Smooth muscle cell (in vitro differentiated cells): ENCODE results near the gene BUB3. TPM values are rescaled to one million over a fixed set of nuclear protein-coding genes. Genes with fewer than 3 reads are reported as not detected.

ENCODE experiments used
- DNase-seq: peaks from one replicate; lab custom pipeline; 2025; ENCODE audit not compliant: unreplicated experiment; lab: John Stamatoyannopoulos, UW
- H2AFZ ChIP-seq: fragments of 200-600 bp; sonication (generic); 2 replicates; pipeline ENCODE4 v1.6.0; 2016; ENCODE audit warnings: antibody characterized with exemption, low read depth, mild to moderate bottlenecking
- H3F3A ChIP-seq: fragments of 200-600 bp; sonication (generic); 2 replicates; pipeline ENCODE4 v1.6.0; 2017; ENCODE audit warnings: antibody characterized with exemption, low read depth
- H3K27ac ChIP-seq: fragments of 200-600 bp; sonication (generic); 2 replicates; pipeline ENCODE4 v1.5.1; 2016; ENCODE audit warnings: low read depth, mild to moderate bottlenecking
- H3K27me3 ChIP-seq: fragments of 200-600 bp; sonication (generic); 2 replicates; pipeline ENCODE4 v1.6.1; 2016; ENCODE audit warnings: low read depth, mild to moderate bottlenecking
- H3K36me3 ChIP-seq: fragments of 200-600 bp; sonication (generic); 2 replicates; pipeline ENCODE4 v1.5.1; 2016; ENCODE audit warnings: low read depth
- H3K4me1 ChIP-seq: fragments of 200-600 bp; sonication (generic); 2 replicates; pipeline ENCODE4 v1.5.1; 2016; ENCODE audit warnings: low read depth
- H3K4me2 ChIP-seq: fragments of 200-600 bp; sonication (generic); 2 replicates; pipeline ENCODE4 v1.6.0; 2016; ENCODE audit warnings: mild to moderate bottlenecking
- H3K4me3 ChIP-seq: fragments of 200-600 bp; sonication (generic); 2 replicates; pipeline ENCODE4 v1.5.1; 2016; ENCODE audit warnings: mild to moderate bottlenecking
- H3K79me2 ChIP-seq: fragments of 200-600 bp; sonication (generic); 2 replicates; pipeline ENCODE4 v1.6.0; 2016; ENCODE audit warnings: low read depth, mild to moderate bottlenecking
- H3K9ac ChIP-seq: fragments of 200-600 bp; sonication (generic); 2 replicates; pipeline ENCODE4 v1.6.0; 2016; ENCODE audit warnings: low read depth
- H3K9me3 ChIP-seq: fragments of 200-600 bp; sonication (generic); replicated peaks from 2 replicates; pipeline ENCODE4 v1.5.1; 2016; ENCODE audit warnings: low read depth
- H4K20me1 ChIP-seq: fragments of 200-600 bp; sonication (generic); 2 replicates; pipeline ENCODE4 v1.6.0; 2016; ENCODE audit warnings: low read depth
- WGBS: methylation state at CpG from one replicate; pipeline ENCODE4 v1.1.7; 2016; ENCODE audit warnings: low lambda C conversion rate; 5-methylcytosine and 5-hydroxymethylcytosine counted together
- polyA plus RNA-seq: library from polyadenylated mRNA; unstranded; fragments of >200 nt; fragmentation: Nextera tagmentation; extraction: Ambion mirVana; gene quantifications from 2 replicates; pipeline ENCODE4 v1.2.1, GENCODE V29; 2016
- total RNA-seq: library from RNA; depleted of rRNA; stranded (reverse); fragments of >200 nt; gene quantifications from 2 replicates; pipeline ENCODE4 v1.2.3, GENCODE V29; 2014
- TF ChIP-seq, protein P1 (sequence below): fragments of 200-600 bp; sonication (generic); IDR thresholded peaks from 2 replicates; pipeline ENCODE4 v1.5.1; 2017; ENCODE audit warnings: borderline replicate concordance, mild to moderate bottlenecking, antibody characterized with exemption; ENCODE audit not compliant: insufficient read depth, poor library complexity, severe bottlenecking

The BUB3 gene
- total and polyA plus RNA-seq, 2 experiments from 2014 or later = 75.3 to 78.4 TPM

DNA sequence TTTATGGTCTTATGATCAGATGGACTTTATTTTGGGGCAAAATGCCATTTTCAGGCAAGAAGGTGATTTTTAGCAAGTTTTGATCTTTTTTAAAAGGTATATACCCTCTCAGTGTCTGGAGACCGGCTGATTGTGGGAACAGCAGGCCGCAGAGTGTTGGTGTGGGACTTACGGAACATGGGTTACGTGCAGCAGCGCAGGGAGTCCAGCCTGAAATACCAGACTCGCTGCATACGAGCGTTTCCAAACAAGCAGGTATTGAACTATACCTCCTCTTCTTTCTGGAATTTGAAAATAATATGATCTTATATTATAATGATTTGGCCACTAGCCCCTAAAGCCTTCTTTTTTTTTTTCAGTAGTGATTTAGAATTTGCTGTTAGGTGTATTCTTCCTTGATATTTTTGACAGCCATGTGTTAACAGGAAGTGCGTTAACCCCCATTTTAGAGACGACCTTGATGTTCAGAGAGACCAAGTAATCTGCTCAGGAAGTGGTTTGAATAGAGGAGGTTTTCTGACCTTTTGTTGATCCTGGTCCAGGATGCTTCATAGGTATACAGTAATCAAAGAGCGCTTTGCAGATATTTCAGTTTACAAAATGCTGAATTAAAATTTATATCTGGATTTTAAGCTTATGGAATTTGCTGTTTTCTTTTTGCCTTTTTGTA is 6.2 kb downstream of the BUB3 start:
- H3K79me2 ChIP-seq = peaks cover 57% of the 10 kb centered on the region
- no peak overlapping the region for H3K9ac ChIP-seq
- peaks cover 8% of the 10 kb centered on the region for H3K4me1 ChIP-seq
- H3K36me3 ChIP-seq = peaks cover 39% of the 10 kb centered on the region
- H3F3A ChIP-seq = no peaks in the 10 kb centered on the region
- H3K9me3 ChIP-seq = no peaks in the 10 kb centered on the region
- H3K4me2 ChIP-seq = no peak overlapping the region
- no peak for DNase-seq
- no peak overlapping the region for H2AFZ ChIP-seq
- 96% methylated on average over 11 of the region's 11 CpGs for WGBS
- no peak overlapping the region for H3K4me3 ChIP-seq
- H4K20me1 ChIP-seq = peaks cover 86% of the 10 kb centered on the region
- TF ChIP-seq, protein P1, sequence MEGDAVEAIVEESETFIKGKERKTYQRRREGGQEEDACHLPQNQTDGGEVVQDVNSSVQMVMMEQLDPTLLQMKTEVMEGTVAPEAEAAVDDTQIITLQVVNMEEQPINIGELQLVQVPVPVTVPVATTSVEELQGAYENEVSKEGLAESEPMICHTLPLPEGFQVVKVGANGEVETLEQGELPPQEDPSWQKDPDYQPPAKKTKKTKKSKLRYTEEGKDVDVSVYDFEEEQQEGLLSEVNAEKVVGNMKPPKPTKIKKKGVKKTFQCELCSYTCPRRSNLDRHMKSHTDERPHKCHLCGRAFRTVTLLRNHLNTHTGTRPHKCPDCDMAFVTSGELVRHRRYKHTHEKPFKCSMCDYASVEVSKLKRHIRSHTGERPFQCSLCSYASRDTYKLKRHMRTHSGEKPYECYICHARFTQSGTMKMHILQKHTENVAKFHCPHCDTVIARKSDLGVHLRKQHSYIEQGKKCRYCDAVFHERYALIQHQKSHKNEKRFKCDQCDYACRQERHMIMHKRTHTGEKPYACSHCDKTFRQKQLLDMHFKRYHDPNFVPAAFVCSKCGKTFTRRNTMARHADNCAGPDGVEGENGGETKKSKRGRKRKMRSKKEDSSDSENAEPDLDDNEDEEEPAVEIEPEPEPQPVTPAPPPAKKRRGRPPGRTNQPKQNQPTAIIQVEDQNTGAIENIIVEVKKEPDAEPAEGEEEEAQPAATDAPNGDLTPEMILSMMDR = no peak
- no peaks in the 10 kb centered on the region for H3K27me3 ChIP-seq
- H3K27ac ChIP-seq = no peak overlapping the region

DNA sequence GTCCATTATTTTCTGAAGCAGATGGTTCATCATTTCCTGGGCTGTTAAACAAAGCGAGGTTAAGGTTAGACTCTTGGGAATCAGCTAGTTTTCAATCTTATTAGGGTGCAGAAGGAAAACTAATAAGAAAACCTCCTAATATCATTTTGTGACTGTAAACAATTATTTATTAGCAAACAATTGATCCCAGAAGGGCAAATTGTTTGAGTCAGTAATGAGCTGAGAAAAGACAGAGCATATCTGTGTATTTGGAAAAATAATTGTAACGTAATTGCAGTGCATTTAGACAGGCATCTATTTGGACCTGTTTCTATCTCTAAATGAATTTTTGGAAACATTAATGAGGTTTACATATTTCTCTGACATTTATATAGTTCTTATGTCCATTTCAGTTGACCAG is 10.1 kb downstream of the BUB3 start:
- H3K36me3 ChIP-seq = peaks cover 31% of the 10 kb centered on the region
- WGBS = 98% methylated on average over 2 of the region's 2 CpGs
- H2AFZ ChIP-seq = no peak overlapping the region
- no peaks in the 10 kb centered on the region for H3K27me3 ChIP-seq
- no peak for DNase-seq
- H3K27ac ChIP-seq = no peak overlapping the region
- H3K4me2 ChIP-seq = no peak overlapping the region
- no peaks in the 10 kb centered on the region for H3K9me3 ChIP-seq
- no peak overlapping the region for H3K9ac ChIP-seq
- H3F3A ChIP-seq = no peaks in the 10 kb centered on the region
- TF ChIP-seq, protein P1 = no peak
- H4K20me1 ChIP-seq = peaks cover 65% of the 10 kb centered on the region
- no peaks in the 10 kb centered on the region for H3K4me1 ChIP-seq
- H3K4me3 ChIP-seq = no peak overlapping the region
- H3K79me2 ChIP-seq = peaks cover 19% of the 10 kb centered on the region

GRCh38 chr10:123165445-123166072 is 11.4 kb downstream of the BUB3 start:
- Histone ChIP-seq H3K9ac (no peak overlapping the region), H3K4me2 (no peak overlapping the region), H4K20me1 (peaks cover 52% of the 10 kb centered on the region), H3K79me2 (peaks cover 8% of the 10 kb centered on the region), H3K27me3 (no peaks in the 10 kb centered on the region), H3K4me3 (no peak overlapping the region), H3F3A (no peaks in the 10 kb centered on the region), H2AFZ (no peak overlapping the region), H3K27ac (no peak overlapping the region), H3K4me1 (no peaks in the 10 kb centered on the region), H3K9me3 (no peaks in the 10 kb centered on the region), H3K36me3 (peaks cover 31% of the 10 kb centered on the region)
- DNase-seq = no peak
- TF ChIP-seq, protein P1 = no peak
- whole genome bisulfite sequencing = 92% methylated on average over 4 of the region's 4 CpGs
